ENCODE results near the gene ARMC12. TPM values are rescaled to one million over a fixed set of nuclear protein-coding genes. Genes with fewer than 3 reads are reported as not detected.

Gene ARMC12
- polyA plus RNA-seq, 1 donor (not counting 4 experiments of a cell fraction or from before 2014, with no cell fraction given) = 0.54 TPM

GRCh38 chr6:35731414-35731735 is 5.5 kb upstream of the ARMC12 start:
- H3K79me2 ChIP-seq (ENCODE audit: control insufficient read depth, insufficient read depth, low read length) = no peaks in the 10 kb centered on the region
- H3K4me1 ChIP-seq (ENCODE audit: control insufficient read depth, extremely low read depth, insufficient read depth, low read length) = peaks cover 62% of the 10 kb centered on the region
- H4K20me1 ChIP-seq (ENCODE audit: control insufficient read depth, extremely low read depth, insufficient read depth, low read length) = no peaks in the 10 kb centered on the region
- dilution Hi-C loops (cut with MboI; ENCODE audit: extremely low pct_ligation_motif_present, low sequenced_read_pairs) = loop anchor here (25.0 kb wide), 1 partner anchor 169 kb away; no protein-coding TSS in a partner anchor
- peak overlapping the region; percentile 90 for H3K9ac ChIP-seq (ENCODE audit: control insufficient read depth, extremely low read depth, insufficient read depth, low read length)
- DNase-seq (ENCODE audit: low read depth, low spot score) = peak; percentile 40
- no peak for TF ChIP-seq EZH2 (IDR thresholded peaks at IDR 0.05; ENCODE audit: low read length)
- TF ChIP-seq, protein P1, sequence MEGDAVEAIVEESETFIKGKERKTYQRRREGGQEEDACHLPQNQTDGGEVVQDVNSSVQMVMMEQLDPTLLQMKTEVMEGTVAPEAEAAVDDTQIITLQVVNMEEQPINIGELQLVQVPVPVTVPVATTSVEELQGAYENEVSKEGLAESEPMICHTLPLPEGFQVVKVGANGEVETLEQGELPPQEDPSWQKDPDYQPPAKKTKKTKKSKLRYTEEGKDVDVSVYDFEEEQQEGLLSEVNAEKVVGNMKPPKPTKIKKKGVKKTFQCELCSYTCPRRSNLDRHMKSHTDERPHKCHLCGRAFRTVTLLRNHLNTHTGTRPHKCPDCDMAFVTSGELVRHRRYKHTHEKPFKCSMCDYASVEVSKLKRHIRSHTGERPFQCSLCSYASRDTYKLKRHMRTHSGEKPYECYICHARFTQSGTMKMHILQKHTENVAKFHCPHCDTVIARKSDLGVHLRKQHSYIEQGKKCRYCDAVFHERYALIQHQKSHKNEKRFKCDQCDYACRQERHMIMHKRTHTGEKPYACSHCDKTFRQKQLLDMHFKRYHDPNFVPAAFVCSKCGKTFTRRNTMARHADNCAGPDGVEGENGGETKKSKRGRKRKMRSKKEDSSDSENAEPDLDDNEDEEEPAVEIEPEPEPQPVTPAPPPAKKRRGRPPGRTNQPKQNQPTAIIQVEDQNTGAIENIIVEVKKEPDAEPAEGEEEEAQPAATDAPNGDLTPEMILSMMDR (optimal IDR thresholded peaks at IDR 0.05 in 1 of 3, IDR thresholded peaks at IDR 0.05 in 1 of 3, conservative IDR thresholded peaks at IDR 0.05 in 1 of 3; ENCODE audit: extremely low read depth in 1 of 3, insufficient read depth in 2 of 3, low read length in 3 of 3) = no peak
- no peak for FAIRE-seq
- H2AFZ ChIP-seq (ENCODE audit: control insufficient read depth, low read length) = peak overlapping the region; percentile 59
- peak overlapping the region; percentile 95 for H3K4me2 ChIP-seq (ENCODE audit: control insufficient read depth, extremely low read depth, insufficient read depth, low read depth, low read length)
- H3K27ac ChIP-seq (ENCODE audit: control insufficient read depth, insufficient read depth, low read length) = peak overlapping the region; percentile 97
- H3K4me3 ChIP-seq (ENCODE audit: control insufficient read depth in 2 of 3, extremely low read depth in 1 of 3, insufficient read depth in 2 of 3, low read depth in 1 of 3, low read length in 3 of 3) = peak overlapping the region; percentile 46 to 76 (median 72)
- no peaks in the 10 kb centered on the region for H3K27me3 ChIP-seq (ENCODE audit: control insufficient read depth, extremely low read depth, insufficient read depth, low read length)
- no peaks in the 10 kb centered on the region for H3K36me3 ChIP-seq (ENCODE audit: control insufficient read depth in 2 of 2, extremely low read depth in 1 of 2, insufficient read depth in 2 of 2, low read length in 2 of 2)
- H3K9me1 ChIP-seq (ENCODE audit: control insufficient read depth, extremely low read depth, insufficient read depth, low read length) = no peaks in the 10 kb centered on the region
- H3K9me3 ChIP-seq (ENCODE audit: control insufficient read depth, low read depth, low read length) = no peaks in the 10 kb centered on the region

GRCh38 chr6:35731736-35732532 is 4.9 kb upstream of the ARMC12 start:
- Histone ChIP-seq H3K4me3 (ENCODE audit: control insufficient read depth in 2 of 3, extremely low read depth in 1 of 3, insufficient read depth in 2 of 3, low read depth in 1 of 3, low read length in 3 of 3) (peak overlapping the region; percentile 46 to 76 (median 72)), H3K9me1 (ENCODE audit: control insufficient read depth, extremely low read depth, insufficient read depth, low read length) (no peaks in the 10 kb centered on the region), H4K20me1 (ENCODE audit: control insufficient read depth, extremely low read depth, insufficient read depth, low read length) (no peaks in the 10 kb centered on the region), H3K9ac (ENCODE audit: control insufficient read depth, extremely low read depth, insufficient read depth, low read length) (peak overlapping the region; percentile 90), H3K79me2 (ENCODE audit: control insufficient read depth, insufficient read depth, low read length) (no peaks in the 10 kb centered on the region), H3K27ac (ENCODE audit: control insufficient read depth, insufficient read depth, low read length) (peak overlapping the region; percentile 97), H3K9me3 (ENCODE audit: control insufficient read depth, low read depth, low read length) (no peaks in the 10 kb centered on the region), H3K36me3 (ENCODE audit: control insufficient read depth in 2 of 2, extremely low read depth in 1 of 2, insufficient read depth in 2 of 2, low read length in 2 of 2) (no peaks in the 10 kb centered on the region), H3K4me2 (ENCODE audit: control insufficient read depth, extremely low read depth, insufficient read depth, low read depth, low read length) (peak overlapping the region; percentile 95), H3K4me1 (ENCODE audit: control insufficient read depth, extremely low read depth, insufficient read depth, low read length) (peaks cover 56% of the 10 kb centered on the region), H2AFZ (ENCODE audit: control insufficient read depth, low read length) (peak overlapping the region; percentile 59), H3K27me3 (ENCODE audit: control insufficient read depth, extremely low read depth, insufficient read depth, low read length) (no peaks in the 10 kb centered on the region)
- dilution Hi-C loops (cut with MboI; ENCODE audit: extremely low pct_ligation_motif_present, low sequenced_read_pairs) = loop anchor here (25.0 kb wide), 1 partner anchor 170 kb away; no protein-coding TSS in a partner anchor
- peak; percentile 59 for DNase-seq (ENCODE audit: low read depth, low spot score)
- TF ChIP-seq, protein P1 (optimal IDR thresholded peaks at IDR 0.05 in 1 of 3, IDR thresholded peaks at IDR 0.05 in 1 of 3, conservative IDR thresholded peaks at IDR 0.05 in 1 of 3; ENCODE audit: extremely low read depth in 1 of 3, insufficient read depth in 2 of 3, low read length in 3 of 3) = peak in 1 of 3 experiments; percentile 7
- TF ChIP-seq EZH2 (IDR thresholded peaks at IDR 0.05; ENCODE audit: low read length) = no peak
- peak; percentile 69 for FAIRE-seq
